GM19395 (cell line): ENCODE data around the gene P4HB.

Experiments used
- ATAC-seq: cut with Tn5 transposase; IDR thresholded peaks from one replicate; pipeline ENCODE4 v1.9.1; 2021; ENCODE audit warnings: mild to moderate bottlenecking, moderate library complexity; ENCODE audit not compliant: unreplicated experiment

The P4HB gene

GRCh38 chr17:81794509-81794908 lies 65.8 kb downstream of the P4HB start:
- no peak for ATAC-seq

DNA sequence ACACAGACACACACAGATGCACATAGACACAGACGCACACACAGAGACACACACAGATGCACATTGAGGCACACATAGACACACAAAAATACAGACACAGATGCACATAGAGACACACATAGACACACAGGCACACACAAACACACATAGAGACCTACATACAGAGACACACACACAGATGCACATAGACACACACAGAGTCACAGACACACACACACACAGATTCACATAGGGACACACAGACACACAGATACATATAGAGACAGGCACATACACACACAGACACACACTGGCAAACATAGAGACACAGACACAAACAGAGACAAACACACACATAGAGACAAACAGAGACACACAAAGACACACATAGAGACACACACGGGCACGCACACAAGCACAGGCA lies 66.3 kb downstream of the P4HB start:
- ATAC-seq = no peak
